GM06990 (cell line): Measurements from ENCODE around the gene EIF2D.

Experiments
- DNase-seq: peaks from one replicate; pipeline ENCODE4 v3.0.0-alpha.2; 2011; ENCODE audit not compliant: insufficient read length; ENCODE audit errors: extremely low read depth
- H3K27me3 ChIP-seq: replicated peaks from 2 replicates; pipeline ENCODE4 v1.6.0; 2011; ENCODE audit warnings: low read length; ENCODE audit not compliant: control insufficient read depth, insufficient read depth
- H3K36me3 ChIP-seq: 2 replicates; pipeline ENCODE4 v1.5.1; 2011; ENCODE audit warnings: low read length; ENCODE audit not compliant: control insufficient read depth, insufficient read depth
- H3K4me3 ChIP-seq: replicated peaks from 2 replicates; pipeline ENCODE4 v1.5.1; 2011; ENCODE audit warnings: low read depth, mild to moderate bottlenecking, control low read depth, low read length
- CTCF ChIP-seq: IDR thresholded peaks from 2 replicates; pipeline ENCODE4 v1.5.1; 2011; ENCODE audit warnings: low read length, control low read depth, mild to moderate bottlenecking, inconsistent platforms; ENCODE audit not compliant: insufficient read depth, poor library complexity, severe bottlenecking

The EIF2D gene

DNA sequence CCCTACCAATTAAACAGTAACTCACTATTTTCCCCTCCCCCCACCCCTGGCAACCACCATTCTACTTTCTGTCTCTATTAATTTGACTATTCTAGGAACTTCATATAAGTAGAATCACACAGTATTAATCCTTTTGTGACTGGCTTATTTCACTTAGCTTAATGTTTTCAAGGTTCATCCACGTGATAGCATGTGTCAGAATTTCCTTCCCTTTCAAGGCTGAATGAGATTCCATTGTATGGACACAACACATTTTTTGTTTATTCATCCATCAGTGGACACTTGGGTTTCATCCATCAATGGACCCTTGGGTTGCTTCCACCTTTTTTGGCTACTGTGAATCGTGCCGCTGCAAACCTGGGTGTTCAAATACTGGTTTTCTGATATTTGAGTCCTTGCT, 41.7 kb downstream of the EIF2D start:
- no peaks in the 10 kb centered on the region for H3K27me3 ChIP-seq
- peaks cover 38% of the 10 kb centered on the region for H3K36me3 ChIP-seq
- no peak for TF ChIP-seq CTCF
- H3K4me3 ChIP-seq = no peak overlapping the region
- no peak for DNase-seq

GRCh38 chr1:206569556-206569955, 42.7 kb downstream of the EIF2D start:
- no peak for TF ChIP-seq CTCF
- H3K36me3 ChIP-seq = peaks cover 41% of the 10 kb centered on the region

GRCh38 chr1:206568779-206569352, 43.4 kb downstream of the EIF2D start:
- Histone ChIP-seq H3K27me3 (no peaks in the 10 kb centered on the region), H3K36me3 (peaks cover 47% of the 10 kb centered on the region), H3K4me3 (no peak overlapping the region)
- no peak for DNase-seq
- no peak for TF ChIP-seq CTCF

More at GRCh38 chr1:206569556-206569955, 42.7 kb downstream of the EIF2D start:
- H3K27me3 ChIP-seq = no peaks in the 10 kb centered on the region
- no peak overlapping the region for H3K4me3 ChIP-seq
- DNase-seq = no peak

DNA sequence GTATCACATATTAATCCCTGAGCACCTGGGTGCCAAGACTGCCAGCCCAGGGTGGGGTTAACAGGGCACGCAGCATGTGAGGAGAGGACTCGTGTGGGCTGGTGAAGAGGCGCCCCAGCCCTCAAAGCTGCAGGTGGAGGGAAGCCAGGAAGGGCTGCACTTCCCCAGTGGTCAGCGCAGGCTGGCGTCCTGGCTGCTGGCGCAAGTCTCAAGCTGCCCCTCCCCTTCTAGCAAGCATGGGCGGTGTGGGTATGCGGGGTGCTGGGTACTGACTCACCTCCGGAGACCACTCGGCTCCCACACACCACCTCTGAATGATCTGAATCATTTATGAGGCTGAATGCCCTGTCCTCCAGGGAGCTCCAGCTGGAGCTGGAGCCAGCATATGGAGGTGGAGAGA, 44.0 kb downstream of the EIF2D start:
- Histone ChIP-seq H3K27me3 (no peaks in the 10 kb centered on the region), H3K36me3 (peaks cover 47% of the 10 kb centered on the region), H3K4me3 (no peak overlapping the region)
- DNase-seq = no peak
- TF ChIP-seq CTCF = no peak

- Histone ChIP-seq H3K4me3 (no peak overlapping the region), H3K36me3 (peaks cover 43% of the 10 kb centered on the region), H3K27me3 (no peaks in the 10 kb centered on the region)
- TF ChIP-seq CTCF = no peak
- no peak for DNase-seq
These were observed 45.3 kb downstream of the EIF2D start for GRCh38 chr1:206566999-206567398.

- no peak overlapping the region for H3K4me3 ChIP-seq
- H3K27me3 ChIP-seq = no peaks in the 10 kb centered on the region
- TF ChIP-seq CTCF = no peak
- peaks cover 43% of the 10 kb centered on the region for H3K36me3 ChIP-seq
- DNase-seq = no peak
These were observed 46.3 kb downstream of the EIF2D start for GRCh38 chr1:206565995-206566394.
